HepG2 (cell line): Measurements from ENCODE around the gene GRB7. TPM values are rescaled to one million over a fixed set of nuclear protein-coding genes. Genes with fewer than 3 reads are reported as not detected.

Source experiments
- ATF6 ChIP-seq: sonication (generic); formaldehyde crosslinking; conservative IDR thresholded peaks from 2 replicates; pipeline ENCODE4 v1.4.0; 2020; ENCODE audit warnings: missing genetic modification reagents
- CEBPB ChIP-seq: IDR thresholded peaks from 2 replicates; pipeline ENCODE4 v1.6.1; 2011; ENCODE audit warnings: low read depth, low read length, improper control_type of control experiment, borderline replicate concordance
- FOXM1 ChIP-seq: sonication (generic); formaldehyde crosslinking; IDR thresholded peaks from 2 replicates; pipeline ENCODE4 v1.5.0; 2020; ENCODE audit warnings: missing genetic modification reagents
- FOXO1 ChIP-seq: sonication (generic); formaldehyde crosslinking; IDR thresholded peaks from 2 replicates; pipeline ENCODE4 v1.4.0; 2020; ENCODE audit warnings: missing genetic modification reagents
- HIC2 ChIP-seq: sonication (generic); formaldehyde crosslinking; IDR thresholded peaks from 2 replicates; pipeline ENCODE4 v1.9.0; 2022; ENCODE audit warnings: low read depth, missing genetic modification reagents
- MED13 ChIP-seq: sonication (generic); formaldehyde crosslinking; IDR thresholded peaks from 2 replicates; pipeline ENCODE4 v1.5.0; 2020; ENCODE audit warnings: missing genetic modification reagents
- MNT ChIP-seq: fragments of 450-650 bp; IDR thresholded peaks from 2 replicates; pipeline ENCODE4 v1.6.1; 2016
- NFKB2 ChIP-seq: sonication (generic); formaldehyde crosslinking; IDR thresholded peaks from 2 replicates; pipeline ENCODE4 v1.4.0; 2020; ENCODE audit warnings: missing genetic modification reagents, borderline replicate concordance
- PAF1 ChIP-seq: IDR thresholded peaks from 2 replicates; pipeline ENCODE4 v1.6.1; 2016; ENCODE audit warnings: missing genetic modification reagents, missing compliant biosample characterization
- PBX3 ChIP-seq: sonication (generic); formaldehyde crosslinking; IDR thresholded peaks from 2 replicates; pipeline ENCODE4 v1.8.1; 2023; ENCODE audit warnings: missing genetic modification reagents, inconsistent platforms, borderline replicate concordance
- SYNCRIP ChIP-seq: fragments of 200-400 bp; formaldehyde crosslinking; IDR thresholded peaks from 2 replicates; pipeline ENCODE4 v1.6.1; 2018; ENCODE audit warnings: mild to moderate bottlenecking, low read depth, low read length; ENCODE audit not compliant: insufficient read depth
- ZBTB2 ChIP-seq: sonication (generic); formaldehyde crosslinking; IDR thresholded peaks from 2 replicates; pipeline ENCODE4 v1.8.0; 2022; ENCODE audit warnings: low read depth, missing genetic modification reagents
- ZBTB42 ChIP-seq: sonication (generic); formaldehyde crosslinking; IDR thresholded peaks from 2 replicates; pipeline ENCODE4 v1.5.0; 2020; ENCODE audit warnings: mild to moderate bottlenecking, missing genetic modification reagents
- ZFP82 ChIP-seq: sonication (generic); formaldehyde crosslinking; IDR thresholded peaks from 2 replicates; pipeline ENCODE4 v1.5.1; 2020; ENCODE audit warnings: mild to moderate bottlenecking, missing genetic modification reagents, borderline replicate concordance
- ZNF281 ChIP-seq: sonication (generic); formaldehyde crosslinking; IDR thresholded peaks from 2 replicates; pipeline ENCODE4 v1.4.0; 2020; ENCODE audit warnings: missing genetic modification reagents, borderline replicate concordance
- ZNF607 ChIP-seq: sonication (generic); formaldehyde crosslinking; IDR thresholded peaks from 2 replicates; pipeline ENCODE4 v1.5.1; 2020; ENCODE audit warnings: missing genetic modification reagents, mild to moderate bottlenecking, borderline replicate concordance
- ZNF724P ChIP-seq: sonication (generic); formaldehyde crosslinking; IDR thresholded peaks from 2 replicates; pipeline ENCODE4 v1.8.0; 2022; ENCODE audit warnings: missing genetic modification reagents, borderline replicate concordance
- polyA plus RNA-seq, 8 experiments: library from polyadenylated mRNA; depleted of rRNA in 3 of 8; stranded (reverse) in 7 of 8; unstranded in 1 of 8; fragments of >200 nt; fragmentation: Illumina TruSeq in 4 of 8; extraction: Trizol in 4 of 8; gene quantifications; 2 replicates each; pipeline versions ENCODE4 v1.2.1 to v1.2.3, GENCODE V29; 2011 to 2016; ENCODE audit warnings: low read depth in 4 of 8, missing spikeins in 1 of 8, mixed read lengths in 1 of 8; ENCODE audit not compliant: insufficient read depth in 1 of 8
- total RNA-seq, 5 experiments: library from RNA; depleted of rRNA; stranded (reverse); fragments of >200 nt; fragmentation: Illumina TruSeq; extraction: Trizol; gene quantifications; 2 replicates each; pipeline ENCODE4 v1.2.3, GENCODE V29; 2016; ENCODE audit warnings: low read depth in 1 of 5

The GRB7 gene
- total and polyA plus RNA-seq, 2 of the 13 experiments (the other 11 are each of a cell fraction or from before 2014, with no cell fraction given): 60.2 to 77.7 TPM

GRCh38 chr17:39737760-39738567 lies at the start of gene GRB7 (continued):
- TF ChIP-seq ZBTB2 (no peak), NFKB2 (CRISPR knock-in tag) (peak; percentile 53; the same call in 1 of the 2 replicates), ZNF281 (peak; percentile 82; the same call in 1 of the 2 replicates), MED13 (peak; percentile 85; the same call in 1 of the 2 replicates), ZNF724P (CRISPR knock-in tag) (peak; percentile 16; the same call in 1 of the 2 replicates), CEBPB (no peak), HIC2 (CRISPR knock-in tag) (peak; percentile 96), PBX3 (CRISPR knock-in tag) (no peak), ZFP82 (CRISPR knock-in tag) (no peak; the same call in 1 of the 2 replicates), ATF6 (no peak), ZNF607 (CRISPR knock-in tag) (peak; percentile 75; the same call in 1 of the 2 replicates), ZBTB42 (CRISPR knock-in tag) (peak; percentile 78), FOXO1 (CRISPR knock-in tag) (no peak), MNT (no peak), PAF1 (CRISPR knock-in tag) (no peak), FOXM1 (CRISPR knock-in tag) (no peak), SYNCRIP (no peak)
